Activated CD8-positive, alpha-beta memory T cell treated with anti-CD3 and anti-CD28 coated beads, Interleukin-2, amount 50 U/mL, for 24 hours (primary cell): ENCODE measurements around the gene NANS.
"Not testable (repeated sequence)": the region's sequence is repeated elsewhere in the genome, so short reads cannot be mapped to it uniquely, and the experiment has no call there.

ENCODE experiments used
- DNase-seq: peaks from one replicate; pipeline ENCODE4 v3.0.0-alpha.2; 2020; ENCODE audit errors: extremely low read depth

NANS gene, protein sequence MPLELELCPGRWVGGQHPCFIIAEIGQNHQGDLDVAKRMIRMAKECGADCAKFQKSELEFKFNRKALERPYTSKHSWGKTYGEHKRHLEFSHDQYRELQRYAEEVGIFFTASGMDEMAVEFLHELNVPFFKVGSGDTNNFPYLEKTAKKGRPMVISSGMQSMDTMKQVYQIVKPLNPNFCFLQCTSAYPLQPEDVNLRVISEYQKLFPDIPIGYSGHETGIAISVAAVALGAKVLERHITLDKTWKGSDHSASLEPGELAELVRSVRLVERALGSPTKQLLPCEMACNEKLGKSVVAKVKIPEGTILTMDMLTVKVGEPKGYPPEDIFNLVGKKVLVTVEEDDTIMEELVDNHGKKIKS

GRCh38 chr9:98056269-98057137 lies at the start of gene NANS:
Gene NANS, plus strand, starts transcription at chr9:98056732. Its CDS starts 77 bp downstream, at chr9:98056809.
- DNase-seq, result peak; percentile 78

DNA sequence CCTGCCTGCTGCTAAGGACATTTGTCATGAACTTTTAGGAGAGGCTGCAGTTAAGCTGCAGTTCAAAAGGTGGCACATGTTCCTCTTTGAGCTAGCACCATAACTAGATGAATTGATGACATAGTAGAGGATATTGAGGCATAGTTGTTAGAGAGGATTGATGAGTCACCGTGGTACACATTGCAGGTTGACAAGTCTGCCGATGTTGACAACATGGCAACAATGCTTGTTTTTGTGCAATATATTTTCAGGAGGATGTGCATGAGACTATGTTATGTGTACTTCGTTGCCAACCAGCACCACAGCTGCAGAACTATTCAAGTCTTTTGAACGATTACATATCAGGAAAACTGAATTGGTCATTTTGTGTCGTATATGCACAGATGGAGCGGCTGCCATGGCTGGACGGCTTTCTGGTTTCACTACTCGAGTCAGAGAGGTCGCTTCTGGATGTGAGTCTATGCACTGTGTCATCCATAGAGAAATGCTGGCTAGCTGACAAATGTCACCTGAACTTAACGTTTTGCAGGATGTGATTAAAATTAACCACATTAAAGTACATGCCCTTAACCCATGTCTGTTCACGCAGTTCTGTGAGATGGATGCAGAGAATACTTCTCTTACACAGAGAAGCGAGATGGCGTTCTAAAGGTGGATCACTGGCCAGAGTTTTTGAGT lies 49.1 kb upstream of the NANS start:
- DNase-seq, result no peak

- no peak for DNase-seq
These were observed 47.8 kb upstream of the NANS start for GRCh38 chr9:98008764-98009163.

GRCh38 chr9:98009437-98009836 lies 47.1 kb upstream of the NANS start:
- DNase-seq, result no peak

- DNase-seq, result no peak
These were observed 46.6 kb upstream of the NANS start for GRCh38 chr9:98009936-98010335.

DNA sequence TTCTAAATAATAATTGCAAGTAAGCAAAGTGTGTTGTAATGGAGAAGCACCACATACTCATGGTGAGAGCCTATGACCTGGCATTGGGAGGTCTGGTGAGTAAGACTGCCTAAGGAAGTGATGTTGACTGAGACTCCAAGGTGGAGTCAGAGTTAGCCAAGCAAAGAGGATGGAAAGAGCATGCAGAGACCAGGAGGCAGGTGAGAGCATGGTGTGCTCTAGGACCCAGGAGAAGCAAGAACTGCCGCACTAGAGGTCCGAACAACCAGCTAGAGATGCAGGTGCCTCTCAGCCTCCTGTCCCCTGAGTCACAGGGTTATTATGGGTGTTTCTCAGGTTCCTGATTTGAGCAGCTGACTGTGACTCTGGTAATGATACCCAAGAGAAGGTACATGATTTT lies 46.1 kb upstream of the NANS start:
- DNase-seq, result no peak

- no peak for DNase-seq
These were observed 45.4 kb upstream of the NANS start for GRCh38 chr9:98011122-98011521.

- no peak for DNase-seq
These were observed 40.3 kb upstream of the NANS start for GRCh38 chr9:98016137-98016680.

GRCh38 chr9:98017306-98017705 lies 39.2 kb upstream of the NANS start:
- no peak for DNase-seq

- DNase-seq, result no peak
These were observed 38.2 kb upstream of the NANS start for GRCh38 chr9:98018347-98018746.

DNA sequence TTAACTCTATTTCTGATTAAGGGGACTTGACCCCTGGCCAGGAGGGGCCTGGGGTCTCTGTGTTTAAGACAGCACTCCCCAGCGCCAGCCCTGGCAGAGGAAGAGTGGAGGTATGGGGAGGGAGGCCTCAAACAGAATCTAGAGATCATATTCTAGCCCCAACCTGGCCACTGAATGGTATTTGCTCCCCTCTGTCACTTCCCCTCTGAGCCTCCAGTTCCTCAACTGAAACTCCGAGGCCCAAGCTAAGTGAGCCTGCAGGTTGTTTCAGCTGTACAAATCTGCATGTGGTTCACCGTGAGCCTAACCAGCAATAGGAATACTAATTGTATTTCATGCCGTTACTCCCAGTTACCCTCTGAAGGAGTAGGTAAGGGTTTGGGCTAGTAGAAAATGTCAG lies 37.4 kb upstream of the NANS start:
- DNase-seq, result no peak

GRCh38 chr9:98019869-98020268 lies 36.7 kb upstream of the NANS start:
- DNase-seq, result not testable (repeated sequence)

DNA sequence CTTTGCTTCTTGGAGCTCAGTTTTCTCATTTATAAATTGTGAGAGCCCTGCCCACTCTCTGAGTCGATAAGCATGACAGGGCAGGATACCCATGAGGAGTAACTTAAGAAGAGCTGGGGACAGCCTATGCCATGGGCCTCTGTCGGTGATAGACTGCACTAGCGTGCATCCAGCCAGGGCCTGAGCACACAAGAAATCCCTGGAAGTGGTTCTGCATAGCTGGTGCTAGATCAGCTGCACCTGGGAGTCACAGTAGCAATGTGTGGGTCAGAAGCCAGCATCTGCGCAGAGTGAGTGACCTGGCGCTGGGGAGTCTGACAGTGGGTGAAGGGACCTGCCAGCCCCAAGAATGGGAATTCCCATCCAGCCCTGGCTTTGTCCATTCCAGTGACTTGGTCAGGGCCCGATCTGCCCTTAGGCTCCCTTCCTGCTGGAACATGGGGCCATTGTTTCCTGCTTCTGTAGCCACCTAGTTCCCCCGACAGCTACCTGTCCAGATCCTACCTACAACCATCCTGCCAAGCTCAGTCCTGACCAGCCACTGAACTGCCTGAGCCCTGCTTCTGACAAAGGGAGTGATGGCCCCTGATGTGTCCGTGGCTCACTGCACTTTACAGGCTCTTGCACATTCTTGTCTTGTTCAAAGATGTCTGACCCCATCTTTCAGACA lies 35.9 kb upstream of the NANS start:
- DNase-seq, result no peak

GRCh38 chr9:98021306-98022040 lies 35.1 kb upstream of the NANS start:
- DNase-seq, result no peak

DNA sequence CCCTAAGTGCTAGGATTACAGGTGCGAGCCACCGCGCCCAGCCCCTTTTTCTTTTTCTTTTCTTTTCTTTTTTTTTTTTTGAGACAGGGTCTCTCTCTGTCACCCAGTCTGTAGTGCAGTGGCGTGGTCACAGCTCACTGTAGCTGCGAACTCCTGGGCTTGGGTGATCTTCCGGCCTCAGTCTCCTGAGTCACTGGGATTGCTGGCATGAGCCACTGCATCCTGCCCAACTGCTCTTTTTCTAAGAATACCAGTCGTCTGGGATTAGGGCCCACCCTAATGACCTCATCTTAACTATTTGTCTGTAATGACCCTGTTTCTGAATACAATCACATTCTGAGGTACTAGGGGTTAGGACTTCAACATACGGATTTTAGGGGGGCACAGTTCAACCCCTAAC lies 34.1 kb upstream of the NANS start:
- DNase-seq, result no peak

DNA sequence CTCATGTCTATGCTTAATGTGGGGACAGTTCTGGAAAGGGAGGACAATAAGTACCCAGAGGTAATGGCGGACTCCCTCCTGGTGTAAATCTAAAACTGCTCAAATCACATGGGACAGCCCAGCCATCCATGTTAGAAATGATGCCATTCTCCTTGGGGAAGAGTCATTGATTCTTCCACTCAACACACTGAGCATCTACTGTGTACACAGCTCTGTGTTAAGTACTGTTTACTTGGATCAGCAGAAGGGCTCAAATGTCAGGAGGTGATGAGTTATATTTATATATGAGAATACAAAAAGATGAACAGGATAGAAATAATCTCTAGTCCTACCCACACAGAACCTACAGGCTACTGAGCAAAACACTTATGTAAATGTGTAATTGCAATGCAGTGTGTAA lies 31.8 kb upstream of the NANS start:
- DNase-seq, result no peak

- no peak for DNase-seq
These were observed 25.4 kb upstream of the NANS start for GRCh38 chr9:98031169-98031568.

DNA sequence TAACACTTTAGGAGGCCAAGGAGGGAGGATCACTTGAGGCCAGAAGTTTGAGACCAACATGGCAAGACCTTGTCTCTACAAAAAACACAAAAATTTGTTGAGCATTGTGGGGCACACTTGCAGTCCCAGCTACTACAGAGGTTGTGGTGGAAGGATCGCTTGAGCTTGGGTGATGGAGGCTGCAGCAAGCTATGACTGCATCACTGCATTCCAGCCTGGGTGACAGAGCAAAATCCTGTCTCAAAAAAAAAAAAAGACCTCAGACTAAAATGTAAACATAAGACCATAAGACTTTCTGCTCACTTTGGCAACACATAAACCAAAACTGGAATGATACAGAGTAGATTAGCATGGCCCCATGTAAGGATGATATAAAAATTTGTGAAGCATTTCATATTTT lies 24.6 kb upstream of the NANS start:
- DNase-seq, result no peak

- peak; percentile 78 for DNase-seq
These were observed 21.7 kb upstream of the NANS start for GRCh38 chr9:98034593-98035546.

- no peak for DNase-seq
These were observed 19.2 kb upstream of the NANS start for GRCh38 chr9:98037357-98037756.
